HUDEP-2 (cell line): ENCODE measurements around the gene TTBK2.
A peak's percentile ranks its signal among the peaks of the same experiment; 100 is the strongest.

ENCODE experiments used
- DNase-seq, 76 experiments: peaks; one replicate each; lab custom pipeline; 2025; ENCODE audit not compliant: unreplicated experiment in 76 of 76; lab: John Stamatoyannopoulos, UW

The TTBK2 gene

DNA sequence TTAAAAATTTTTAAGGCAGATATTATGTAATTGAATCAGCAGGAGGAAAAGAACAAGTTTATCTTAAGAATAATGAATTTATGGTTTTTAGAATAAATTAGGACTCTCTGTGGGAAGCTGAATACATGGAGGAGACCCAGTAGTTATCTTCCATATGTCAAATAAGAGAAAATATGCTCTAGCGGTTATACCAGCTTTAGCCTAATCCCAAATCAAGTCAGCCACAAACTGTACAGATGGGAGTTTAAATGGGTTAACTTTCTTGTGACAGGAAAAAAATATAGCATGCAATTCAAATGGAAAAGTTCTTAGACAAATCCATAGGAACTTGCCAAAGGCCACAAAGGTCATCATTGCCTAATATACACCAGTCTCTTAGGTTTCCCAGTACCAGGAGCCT is 84.3 kb downstream of the TTBK2 start:
- no peak for DNase-seq

DNA sequence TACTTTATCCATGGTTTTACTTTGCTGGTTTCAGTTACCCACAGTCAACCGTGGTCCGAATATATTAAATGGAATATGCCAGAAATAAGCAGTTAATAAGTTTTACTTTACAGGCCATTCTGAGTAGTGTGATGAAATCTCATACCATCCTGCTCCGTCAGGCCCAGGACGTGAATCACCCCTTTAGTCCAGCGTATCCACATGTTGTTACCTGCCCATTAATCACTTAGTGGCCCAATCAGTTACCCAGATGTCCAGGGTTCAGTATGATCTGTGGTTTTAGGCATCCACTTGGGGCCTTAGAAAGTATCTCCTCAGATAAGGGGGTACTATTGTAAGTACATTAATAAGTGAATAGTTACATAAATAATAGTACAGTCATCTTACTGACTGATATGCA is 88.0 kb downstream of the TTBK2 start:
- DNase-seq: no peak

DNA sequence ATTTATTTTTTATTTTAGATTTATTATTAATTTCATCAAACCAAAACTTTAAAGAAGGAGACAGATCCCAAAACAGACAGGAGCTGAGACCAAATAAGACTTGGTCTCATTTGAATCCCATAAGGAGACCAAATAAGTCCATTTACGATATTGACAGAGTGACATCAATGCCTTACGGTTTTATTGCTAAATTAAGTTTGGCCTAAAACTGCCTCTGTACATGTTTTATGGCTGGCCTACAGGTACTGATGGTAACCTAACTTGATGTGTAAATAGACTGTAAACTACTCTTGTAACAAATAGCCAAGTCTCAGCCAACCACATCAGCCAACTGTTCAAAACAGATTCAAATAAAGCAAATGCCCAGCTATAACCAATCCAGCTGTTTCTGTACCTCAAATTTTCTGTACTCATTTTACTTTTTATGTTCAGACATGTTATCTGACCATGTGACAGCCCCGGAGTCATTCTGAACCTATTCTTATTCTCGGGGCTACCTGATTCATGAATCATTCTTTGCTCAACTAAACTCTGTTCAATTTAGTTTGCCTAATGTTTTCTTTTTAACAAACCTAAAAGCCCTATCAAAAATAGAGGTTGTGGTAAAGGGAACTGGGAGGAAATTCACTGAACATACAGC is 94.2 kb downstream of the TTBK2 start:
- no peak for DNase-seq

DNA sequence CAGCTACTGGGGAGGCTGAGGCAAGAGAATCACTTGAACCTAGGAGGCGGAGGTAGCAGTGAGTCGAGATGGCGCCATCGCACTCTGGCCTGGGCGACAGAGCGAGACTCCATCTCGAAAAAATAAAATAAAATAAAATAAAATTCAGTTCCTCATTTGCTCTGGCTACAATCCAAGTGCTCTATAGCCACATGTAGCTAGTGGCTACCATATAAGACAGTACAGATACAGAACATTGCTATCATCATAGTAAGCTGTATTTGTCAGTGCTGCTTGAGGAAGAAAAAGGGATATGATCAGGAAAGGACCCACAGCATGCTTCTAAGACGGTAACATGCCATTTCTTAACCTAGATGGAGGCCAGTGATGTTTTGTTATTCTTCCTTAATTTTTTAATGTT is 95.0 kb downstream of the TTBK2 start:
- DNase-seq: no peak

DNA sequence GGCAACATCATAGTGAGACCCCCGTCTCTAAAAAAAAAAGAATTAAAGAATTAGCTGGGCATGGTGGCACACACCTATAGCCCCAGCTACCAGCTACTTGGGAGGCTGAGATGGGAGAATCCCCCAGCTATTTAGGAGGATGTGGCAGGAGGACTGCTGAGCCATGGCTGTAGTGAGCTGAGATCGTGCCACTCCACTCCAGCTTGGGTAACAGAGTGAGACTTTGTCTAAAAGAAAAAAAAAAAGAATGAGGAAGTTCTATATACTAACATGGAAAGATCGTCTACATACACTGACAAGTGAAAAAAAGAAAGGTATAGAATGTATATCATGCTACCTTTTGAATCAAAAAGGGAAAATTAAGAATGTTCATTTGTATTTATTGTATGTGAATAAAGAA is 99.8 kb downstream of the TTBK2 start:
- no peak for DNase-seq

DNA sequence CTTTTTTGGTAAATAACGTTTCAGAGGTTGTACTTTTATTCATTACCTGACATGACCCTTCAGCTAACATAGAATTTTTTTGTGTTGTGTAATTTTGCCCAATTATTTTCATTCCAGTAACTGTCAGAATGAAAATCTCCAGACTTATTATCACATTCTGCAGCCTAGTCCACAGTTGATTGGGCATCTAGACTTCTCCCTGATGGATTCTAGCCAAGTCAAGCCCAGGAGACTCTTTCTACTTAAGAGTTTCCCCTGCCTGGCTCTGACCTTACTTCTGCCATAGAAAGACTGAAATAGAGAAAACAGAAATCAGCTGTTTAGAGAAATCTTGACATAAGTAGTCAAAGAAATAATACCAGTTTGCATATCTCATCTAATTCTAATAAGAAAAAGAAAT is 100.8 kb downstream of the TTBK2 start:
- DNase-seq: peak in 10 of 76 experiments; percentile 3 to 32 (median 6)

DNA sequence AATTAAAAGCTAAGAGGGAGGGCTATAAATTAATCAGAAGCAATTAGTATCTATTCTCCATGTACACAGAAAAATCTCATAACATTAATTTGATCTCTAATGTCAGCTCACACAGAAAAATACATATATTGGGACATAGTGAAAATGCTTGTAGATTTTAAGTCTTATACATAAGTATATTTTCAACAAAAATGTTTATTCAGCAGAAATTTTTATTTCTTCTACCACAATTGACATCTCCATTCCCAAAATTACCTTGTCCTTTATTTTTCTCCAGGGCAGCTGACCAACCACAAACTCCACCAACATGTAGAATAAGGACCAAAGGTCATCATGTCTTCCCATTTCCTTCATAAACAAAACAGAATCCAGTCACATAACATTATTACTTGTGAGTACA is 109.1 kb downstream of the TTBK2 start:
- no peak for DNase-seq

DNA sequence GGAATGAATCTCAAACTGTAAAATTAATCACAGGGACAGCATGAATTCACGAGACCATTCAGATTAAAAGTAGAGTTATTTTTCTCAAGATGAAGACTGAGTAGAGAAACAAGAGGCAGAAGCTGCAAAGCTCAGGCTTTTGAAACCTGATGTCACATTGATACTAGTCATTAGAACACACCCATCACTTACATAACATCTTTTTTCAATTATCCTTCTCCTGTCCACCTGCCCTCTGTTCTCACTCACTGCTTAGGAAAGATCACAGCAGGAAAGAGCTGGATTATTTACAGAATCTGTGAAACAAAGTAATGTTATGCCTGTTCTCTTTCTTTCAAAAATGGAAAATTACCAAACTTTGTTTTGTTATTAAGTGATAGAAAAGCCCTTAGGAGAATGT is 111.7 kb downstream of the TTBK2 start:
- no peak for DNase-seq

DNA sequence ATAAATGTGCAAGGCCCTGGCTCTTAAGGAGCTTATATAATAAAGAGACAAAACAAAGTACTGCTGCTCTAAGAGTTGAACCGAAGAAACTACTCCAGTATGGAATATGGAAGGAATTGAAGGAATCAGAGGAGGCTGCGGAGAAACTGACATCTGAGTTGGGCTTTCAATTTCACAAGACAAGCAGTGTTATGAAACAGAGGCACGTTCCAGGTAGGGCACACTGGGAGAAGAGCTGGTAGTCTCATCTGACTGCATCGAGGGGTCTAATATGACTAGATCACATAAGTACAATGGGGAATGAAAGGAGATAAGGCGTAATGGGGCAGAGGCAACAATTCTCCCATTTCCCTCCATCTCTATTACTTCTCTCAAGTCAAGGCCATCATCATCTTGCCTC is 115.3 kb downstream of the TTBK2 start:
- DNase-seq: no peak

DNA sequence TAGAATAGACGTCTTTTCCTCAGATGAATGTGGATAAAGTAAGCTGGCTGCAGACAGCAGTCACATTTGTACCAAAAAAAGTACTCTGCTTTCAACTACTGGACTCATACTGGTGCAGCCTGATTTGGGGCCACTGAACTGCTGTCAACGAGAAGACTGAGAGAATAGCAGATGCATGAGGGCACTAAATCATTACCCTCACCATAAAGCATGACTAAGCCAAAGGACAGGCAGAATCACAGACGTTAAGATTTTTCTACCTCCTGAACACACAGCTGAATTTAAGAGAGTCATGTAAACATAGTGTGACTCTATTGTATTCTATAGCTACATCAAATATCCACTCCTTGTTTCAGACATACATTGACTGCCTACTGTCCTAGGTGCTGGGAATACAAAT is 115.8 kb downstream of the TTBK2 start:
- no peak for DNase-seq

DNA sequence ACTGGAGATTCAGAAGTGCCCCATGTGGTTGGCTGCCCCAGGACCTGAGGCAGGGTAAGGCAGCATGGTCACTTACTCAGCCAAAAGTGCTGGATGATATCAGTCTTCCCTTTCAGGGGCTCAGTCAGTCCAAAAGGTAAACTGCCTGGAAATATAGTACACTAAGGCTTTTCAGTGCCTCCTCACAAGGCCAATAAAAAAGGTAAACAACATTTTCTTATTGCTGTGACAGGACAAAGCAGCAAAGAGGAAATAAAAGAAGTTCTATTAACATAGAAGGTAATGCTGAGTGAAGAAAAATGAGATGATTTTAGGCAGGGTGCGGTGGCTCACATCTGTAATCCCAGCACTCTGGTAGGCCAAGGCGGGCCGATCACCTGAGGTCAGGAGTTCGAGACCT is 117.1 kb downstream of the TTBK2 start:
- DNase-seq: no peak

DNA sequence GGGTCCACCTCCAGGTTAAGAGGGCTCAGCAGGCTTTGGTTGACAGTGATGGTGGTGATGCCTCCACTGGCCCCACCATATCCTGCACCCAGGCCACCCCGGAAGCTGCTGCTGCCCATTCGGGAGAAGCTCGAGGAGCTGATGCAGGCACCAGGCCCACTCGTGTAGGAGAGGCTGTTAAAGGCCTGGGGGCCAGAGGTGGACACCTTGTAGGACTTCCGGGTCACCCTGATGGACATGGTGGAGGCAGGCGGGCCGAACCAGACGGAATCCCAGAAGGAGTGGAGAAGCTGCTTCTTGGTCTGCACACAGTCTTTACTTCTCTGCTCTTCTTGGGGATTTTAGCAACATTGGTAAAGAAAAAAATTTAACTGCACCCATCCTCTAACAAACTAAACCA is 118.4 kb downstream of the TTBK2 start:
- DNase-seq: no peak

DNA sequence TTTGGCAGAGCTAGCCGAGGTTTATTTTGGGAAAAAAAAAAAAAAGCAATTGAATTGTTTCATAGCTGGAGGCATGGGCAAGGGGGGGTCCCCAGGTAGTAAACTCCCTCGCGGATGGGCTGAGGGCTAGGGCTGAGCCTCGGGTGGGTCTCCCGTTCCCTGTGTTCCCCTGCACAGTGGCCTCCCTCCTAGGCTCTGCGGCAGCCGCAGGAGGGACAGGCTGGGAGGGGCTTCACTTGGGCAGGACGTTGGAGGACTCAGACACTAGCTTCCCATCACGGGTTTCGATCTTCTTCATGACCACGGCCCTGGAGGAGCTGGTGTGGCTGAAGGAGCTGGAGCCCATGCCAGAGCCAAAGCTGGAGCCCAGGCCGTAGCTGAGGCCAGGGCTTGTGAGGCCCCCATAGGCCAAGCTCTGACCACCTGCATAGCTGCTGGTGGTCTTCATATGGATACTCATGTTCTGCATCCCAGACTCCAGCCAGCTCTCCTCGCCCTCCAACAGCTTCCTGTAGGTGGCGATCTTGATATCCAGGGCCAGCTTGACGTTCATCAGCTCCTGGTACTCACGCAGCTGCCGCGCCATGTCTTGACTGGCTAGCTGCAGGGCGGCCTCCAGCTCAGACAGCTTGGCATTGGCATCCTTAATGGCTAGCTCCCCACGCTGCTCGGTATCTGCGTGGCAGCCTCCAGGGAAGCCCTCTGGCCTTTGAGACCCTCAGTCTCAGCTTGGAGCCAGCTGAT is 119.7 kb downstream of the TTBK2 start:
- DNase-seq: peak in 8 of 76 experiments; percentile 1 to 24 (median 4)

DNA sequence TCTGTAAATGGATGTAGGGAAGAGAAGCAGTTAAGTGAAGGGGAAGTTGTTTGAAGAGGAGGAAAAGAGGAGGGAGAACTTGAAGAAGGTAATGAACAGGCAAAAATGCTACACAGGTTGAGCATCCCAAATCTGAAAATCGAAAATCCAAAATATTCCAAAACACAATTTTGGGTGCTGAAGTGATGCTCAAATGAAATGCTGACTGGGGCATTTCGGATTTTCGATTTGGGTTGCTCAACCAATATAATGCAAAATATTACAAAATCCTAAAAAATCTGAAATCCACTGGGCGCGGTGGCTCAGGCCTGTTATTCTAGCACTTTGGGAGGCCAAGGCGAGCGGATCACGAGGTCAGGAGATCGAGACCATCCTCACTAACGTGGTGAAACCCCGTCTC is 121.8 kb downstream of the TTBK2 start:
- no peak for DNase-seq

DNA sequence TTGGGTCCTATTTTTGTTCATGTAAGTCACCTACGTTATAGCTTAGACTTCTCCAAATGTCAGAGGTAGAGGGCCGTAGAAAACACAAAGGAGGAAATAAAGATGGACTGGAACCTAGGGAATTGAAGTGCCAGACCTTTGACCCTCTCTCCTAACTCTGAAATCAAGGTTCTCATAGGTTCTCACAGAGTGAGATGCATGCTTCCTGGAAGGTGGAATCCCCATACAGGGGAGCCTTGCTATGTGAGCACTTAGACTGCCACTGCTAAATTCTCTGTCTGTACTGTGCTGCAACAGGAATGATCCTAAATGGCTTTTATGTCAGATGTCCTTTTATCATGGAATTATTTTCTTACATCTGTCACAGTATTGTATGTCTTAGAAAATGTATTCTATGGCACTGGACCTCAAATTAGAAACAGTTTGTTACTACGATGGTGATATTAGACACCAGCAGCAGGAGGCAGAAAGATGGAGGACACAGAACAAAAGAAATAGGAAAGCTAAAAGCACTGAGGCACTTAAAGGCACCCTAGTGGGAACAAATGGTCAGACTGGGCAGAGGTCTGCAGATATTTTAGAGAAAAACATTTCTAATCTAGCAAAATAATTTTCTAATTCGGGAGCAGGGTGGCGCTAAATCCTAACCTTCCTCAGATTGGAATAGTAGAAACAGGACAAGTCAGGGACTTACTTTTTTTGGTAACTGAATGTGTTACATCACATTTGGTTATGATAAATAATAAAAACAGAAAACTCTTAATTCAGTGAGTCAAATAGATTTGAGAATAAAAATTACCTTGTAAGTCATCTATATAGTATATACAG is 123.4 kb downstream of the TTBK2 start:
- no peak for DNase-seq

DNA sequence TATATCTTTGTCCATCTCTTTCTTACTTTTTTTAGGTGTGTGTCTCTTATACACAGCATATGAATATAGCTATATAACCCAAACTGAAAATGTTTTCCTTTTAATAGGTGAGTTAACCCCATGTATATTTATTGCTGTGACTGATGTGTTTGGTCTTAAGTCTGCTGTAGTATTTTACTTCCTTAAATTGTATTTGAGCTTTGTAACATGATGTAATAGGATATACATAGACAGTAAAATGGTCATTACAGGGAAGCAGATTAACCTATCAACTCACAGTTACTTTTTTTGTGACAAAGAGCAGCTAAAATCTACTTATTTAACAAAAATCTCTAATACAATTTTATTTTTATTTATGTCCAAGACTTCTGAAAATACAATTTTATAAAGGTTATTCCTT is 131.9 kb downstream of the TTBK2 start:
- DNase-seq: no peak

DNA sequence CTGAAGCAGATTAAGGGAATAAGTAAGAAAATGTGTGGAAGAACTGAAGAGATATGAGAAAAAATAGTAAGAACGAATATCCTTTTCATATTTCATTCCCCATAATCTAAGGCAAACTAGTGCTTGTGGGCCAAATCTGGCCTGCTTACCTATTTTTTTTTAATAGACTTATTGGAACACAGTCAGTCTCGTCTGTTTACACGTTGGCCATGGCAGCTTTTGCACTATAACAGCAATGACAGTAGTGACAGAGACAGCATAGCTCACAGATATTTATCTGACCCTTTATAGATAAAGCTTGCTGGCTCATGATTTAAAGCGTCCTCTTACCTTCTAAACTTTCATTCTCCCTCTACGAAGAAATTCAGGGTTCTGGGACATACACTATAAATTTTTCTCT is 133.6 kb downstream of the TTBK2 start:
- no peak for DNase-seq

DNA sequence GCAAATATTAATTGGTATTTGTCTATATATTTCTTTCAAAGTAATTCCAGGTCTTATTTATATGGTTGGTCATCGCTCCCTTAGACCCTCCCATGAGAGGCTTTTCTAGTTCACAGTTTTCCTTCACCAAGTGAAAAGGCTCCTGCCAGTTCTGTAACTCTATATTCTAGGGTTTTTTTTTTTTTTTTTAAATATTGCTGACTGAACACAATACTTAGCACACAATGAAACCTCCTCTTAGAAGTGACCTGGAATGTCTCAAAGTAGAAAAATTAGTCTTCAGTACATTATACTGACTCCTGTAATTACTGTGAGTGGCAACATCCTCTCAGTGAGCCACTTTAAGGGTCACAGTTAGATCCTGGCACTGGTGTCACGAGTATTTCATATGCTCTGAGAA is 135.0 kb downstream of the TTBK2 start:
- DNase-seq: no peak

DNA sequence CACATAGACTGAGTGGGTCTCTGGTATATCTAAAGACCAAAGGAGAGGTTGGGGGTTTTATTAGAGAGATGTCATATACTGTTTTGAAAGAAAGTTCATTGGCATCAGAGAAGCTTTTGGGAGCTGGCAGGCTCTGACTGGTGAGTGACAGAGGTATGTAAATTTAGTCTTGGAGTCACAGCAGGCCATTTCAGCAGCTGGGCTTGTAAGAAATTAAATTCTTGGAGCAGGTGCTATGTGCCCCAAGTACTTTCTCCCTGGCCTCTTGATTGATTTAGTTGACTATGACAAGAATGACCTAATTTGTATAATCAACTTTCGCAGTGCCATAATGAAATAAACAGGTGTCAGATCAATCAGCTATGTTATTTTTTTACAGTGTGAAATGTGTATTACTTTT is 135.9 kb downstream of the TTBK2 start:
- no peak for DNase-seq

DNA sequence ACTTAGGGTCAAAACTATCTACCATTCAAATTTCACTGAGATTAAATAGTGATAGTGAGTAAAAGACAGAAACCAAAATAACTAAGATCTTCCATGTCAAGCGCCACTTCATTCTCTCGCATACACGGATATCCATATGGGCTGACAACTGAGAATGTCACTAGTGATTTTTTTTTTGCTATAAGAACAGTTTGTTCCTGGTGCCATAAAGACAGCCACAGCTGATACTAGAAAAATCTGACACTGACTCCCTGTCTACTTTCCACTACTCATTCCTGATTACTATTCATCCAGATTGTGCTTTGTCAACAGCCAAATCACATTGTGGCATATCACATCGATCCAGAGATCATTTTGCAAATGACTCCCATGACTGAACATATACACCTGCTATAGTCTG is 137.9 kb downstream of the TTBK2 start:
- DNase-seq: no peak

DNA sequence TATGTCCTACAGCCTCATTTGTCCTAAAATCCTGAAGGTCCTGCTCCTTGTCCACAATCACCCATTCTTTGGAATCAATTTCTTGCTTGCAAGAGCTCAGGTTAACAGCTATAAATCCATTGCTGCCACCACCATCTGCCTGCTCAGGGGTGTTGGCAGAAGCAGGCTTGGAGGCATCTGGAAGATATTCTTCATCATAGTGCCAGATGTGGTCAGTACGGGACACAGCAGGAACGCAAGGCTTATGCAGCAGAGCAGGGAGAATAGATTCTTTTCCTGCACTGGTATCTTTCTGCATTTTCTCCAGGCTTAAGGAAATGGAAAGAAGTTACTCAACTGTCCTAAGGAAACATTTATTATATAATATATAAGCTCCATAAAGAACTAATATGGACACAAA is 145.2 kb downstream of the TTBK2 start:
- no peak for DNase-seq

DNA sequence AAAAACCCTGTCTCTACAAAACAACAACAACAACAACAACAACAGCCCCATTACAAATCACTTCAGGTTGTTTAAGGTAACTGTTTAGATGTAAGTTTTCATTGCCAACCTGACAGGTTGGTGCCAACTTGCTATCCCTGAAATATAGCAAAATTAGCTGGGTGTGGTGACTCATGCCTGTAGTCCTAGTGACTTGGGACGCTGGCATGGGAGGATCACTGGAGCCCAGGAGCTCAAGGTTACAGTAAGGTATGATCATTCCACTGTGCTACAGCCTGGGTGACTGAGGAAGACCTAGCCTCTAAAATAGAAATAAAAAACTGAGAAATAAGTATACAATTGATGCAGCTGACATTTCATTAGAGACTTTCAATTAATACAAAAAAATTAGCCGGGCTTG is 147.7 kb downstream of the TTBK2 start:
- no peak for DNase-seq
